GM19397 (cell line): ENCODE measurements around the gene ATP9A.
A peak's percentile ranks its signal among the peaks of the same experiment; 100 is the strongest.

ENCODE experiments used
- ATAC-seq: cut with Tn5 transposase; IDR thresholded peaks from one replicate; pipeline ENCODE4 v1.9.1; 2021; ENCODE audit warnings: mild to moderate bottlenecking, moderate library complexity; ENCODE audit not compliant: unreplicated experiment

Gene ATP9A

DNA sequence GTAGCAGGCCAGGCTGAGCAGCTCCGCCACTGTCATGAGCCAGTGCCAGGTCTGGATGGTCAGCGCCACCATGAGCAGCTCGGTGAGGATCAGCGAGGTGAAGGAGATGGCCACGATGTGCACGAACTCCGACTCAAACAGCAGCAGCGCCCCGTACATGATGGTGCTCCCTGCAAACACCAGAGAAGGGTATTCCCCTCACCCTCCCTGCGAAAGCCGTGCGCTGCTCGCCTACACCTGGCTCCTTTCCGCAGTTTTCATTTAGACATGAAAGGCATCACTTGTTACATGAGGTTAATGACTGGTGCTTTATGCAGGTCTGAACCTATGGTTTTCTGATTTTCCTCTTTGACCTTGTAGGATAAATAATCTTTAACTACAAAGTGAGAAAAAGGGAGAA is 163.3 kb downstream of the ATP9A start:
- ATAC-seq: no peak

DNA sequence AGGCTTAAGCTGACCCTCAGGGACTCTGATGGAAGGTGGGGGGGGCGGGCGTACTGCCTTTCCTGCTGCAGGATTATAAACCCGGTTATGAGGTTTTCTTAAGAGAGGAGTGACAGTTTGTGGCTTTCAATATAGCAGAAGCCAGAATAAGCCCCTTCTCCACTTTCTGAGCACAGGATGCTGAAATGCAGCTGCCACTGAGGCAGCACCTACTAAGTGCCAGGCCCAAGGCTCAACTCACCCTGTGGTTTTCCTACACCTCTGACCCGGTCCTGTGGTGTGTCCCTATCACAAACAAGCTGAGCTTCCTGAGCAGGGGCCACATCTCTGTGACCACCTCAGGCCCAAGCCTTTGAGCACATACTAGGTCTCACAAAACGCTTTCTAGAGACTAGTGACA is 166.1 kb downstream of the ATP9A start:
- ATAC-seq: no peak

- no peak for ATAC-seq
Measured at GRCh38 chr20:51600950-51601349, 167.2 kb downstream of the ATP9A start.

DNA sequence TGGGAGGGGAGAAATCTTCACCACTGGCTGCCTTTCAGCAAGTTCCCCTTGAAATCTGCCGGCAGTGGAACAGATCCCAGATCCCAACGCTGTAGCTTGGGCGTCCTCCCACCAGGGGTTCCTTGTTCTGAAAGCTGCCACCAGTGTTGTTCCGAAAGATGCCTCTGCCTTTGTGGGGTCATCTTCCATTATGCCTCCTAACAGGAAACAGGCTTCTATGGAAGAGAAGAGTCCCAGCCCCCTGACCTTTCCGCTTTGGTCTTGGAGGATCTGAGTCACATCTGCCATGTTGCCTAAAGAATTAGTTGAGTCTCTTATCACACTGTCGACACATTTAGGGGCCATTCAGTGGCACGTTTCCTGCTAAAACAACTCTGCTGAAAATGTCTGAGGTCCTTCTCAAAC is 168.2 kb downstream of the ATP9A start:
- ATAC-seq: no peak

- ATAC-seq: no peak
Measured at GRCh38 chr20:51598556-51598955, 169.6 kb downstream of the ATP9A start.

DNA sequence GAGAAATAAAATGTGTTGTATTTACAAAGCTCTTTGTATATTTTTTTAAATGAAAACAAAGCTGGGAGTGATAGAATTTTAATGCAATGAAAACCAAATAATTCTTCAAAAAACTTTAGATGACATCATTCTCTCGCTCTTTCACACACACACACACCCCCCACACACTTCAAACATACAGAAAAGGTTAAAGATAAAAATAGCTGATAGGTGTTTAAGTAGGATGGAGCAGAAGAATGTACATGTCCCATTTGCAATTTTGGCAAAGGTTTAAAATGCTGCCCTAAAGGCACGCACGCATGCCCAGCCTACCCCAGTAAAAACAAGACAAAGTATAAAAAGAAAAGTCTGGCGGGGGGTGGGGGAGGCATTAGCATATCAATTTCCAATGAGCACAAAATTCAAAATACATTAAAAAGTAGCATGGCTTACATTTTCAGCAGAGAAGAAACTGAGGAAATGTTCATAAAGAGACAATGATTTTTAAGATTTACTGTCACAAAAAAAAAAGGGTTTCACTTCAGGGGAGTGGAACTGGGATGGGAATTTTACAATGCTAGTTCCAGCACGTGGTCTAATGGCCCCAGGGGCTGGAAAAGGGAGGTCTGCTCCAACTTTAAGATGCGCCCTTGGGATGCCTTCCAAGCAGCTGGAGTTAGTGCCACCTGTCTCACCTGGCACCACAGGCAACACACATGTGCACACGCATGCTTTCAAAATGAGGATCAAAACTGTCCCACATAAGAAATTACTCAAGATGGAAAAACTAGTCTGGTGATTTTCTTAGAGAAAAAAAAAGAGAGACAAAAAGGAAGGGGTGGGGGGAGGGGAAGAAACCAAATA is 170.6 kb downstream of the ATP9A start:
- ATAC-seq: no peak

- ATAC-seq: no peak
Measured at GRCh38 chr20:51596668-51597388, 171.4 kb downstream of the ATP9A start.

DNA sequence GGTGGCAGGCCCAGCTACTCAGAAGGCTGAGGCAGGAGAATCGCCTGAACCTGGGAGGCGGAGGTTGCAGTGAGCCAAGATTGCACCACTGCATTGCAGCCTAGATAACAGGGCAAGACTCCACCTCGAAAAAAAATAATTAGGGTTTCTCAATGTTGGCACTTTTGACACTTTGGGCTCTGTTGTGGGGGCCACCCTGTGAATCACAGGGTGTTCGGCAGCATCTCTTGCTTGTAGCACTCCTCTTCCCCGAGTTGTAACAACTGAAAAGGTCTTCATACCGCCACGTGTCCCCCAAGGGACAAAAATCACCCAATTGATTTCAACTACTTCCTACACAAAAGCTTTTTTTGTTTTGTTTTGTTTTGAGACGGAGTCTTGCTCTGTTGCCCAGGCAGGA is 172.4 kb downstream of the ATP9A start:
- ATAC-seq: no peak

DNA sequence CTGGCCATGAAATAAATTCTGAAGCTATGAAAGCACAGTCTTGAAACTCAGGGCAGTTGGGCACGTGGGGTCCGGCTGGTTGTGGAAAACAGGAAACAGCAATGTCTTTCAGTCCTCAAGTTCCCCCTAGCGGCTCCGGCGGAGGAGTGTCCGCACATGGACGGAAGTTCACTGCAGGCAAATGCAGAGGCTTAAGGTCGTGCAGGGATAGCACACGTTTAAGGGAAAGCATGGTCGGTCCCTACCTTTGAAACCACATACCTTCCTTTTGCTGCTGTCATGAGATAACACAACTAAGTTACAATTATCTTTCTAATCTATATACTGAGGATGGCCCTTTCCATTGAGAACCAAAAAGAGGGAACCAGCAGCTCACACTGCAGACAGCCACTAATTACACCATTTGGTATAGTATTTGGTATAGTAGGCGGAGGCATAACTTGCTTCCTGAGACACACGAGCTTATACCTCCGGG is 173.1 kb downstream of the ATP9A start:
- ATAC-seq: peak; percentile 84

DNA sequence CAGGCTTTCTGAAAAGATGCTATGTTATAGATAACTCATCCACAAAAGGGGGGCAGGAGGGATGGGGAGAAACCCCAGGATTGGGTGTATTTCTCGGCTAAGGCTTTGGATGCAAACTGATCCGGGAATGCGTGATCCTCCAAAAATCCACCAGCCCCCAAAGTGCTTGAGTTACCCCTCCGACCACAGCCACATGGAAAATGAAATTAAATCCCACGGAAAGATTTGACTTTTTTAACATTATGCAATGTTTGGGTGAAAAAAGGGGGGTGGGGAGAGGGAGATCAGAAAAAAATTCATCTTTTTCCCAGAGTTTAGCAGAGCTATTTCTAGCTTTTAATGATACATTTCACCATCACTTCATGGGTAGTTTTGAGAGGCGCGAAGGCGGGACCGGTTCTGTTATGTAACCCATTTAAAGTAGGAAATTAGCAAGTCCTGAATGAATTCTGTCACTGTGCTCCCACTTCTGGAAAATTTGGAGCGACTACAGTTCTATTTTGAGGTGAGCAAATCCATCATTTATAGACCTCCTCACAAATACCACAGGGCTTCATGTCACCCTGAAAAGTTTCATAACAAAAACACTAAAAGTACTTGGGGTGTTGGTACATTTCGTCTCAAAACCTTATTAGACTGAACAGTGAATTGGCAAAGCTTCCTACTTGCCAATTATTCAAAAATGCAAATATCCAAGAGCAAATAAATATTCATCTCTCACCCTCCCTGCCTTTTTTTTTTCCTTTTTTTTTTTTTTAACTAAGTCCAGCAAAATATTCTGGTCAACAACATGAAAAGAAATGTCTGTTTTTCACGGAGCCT is 173.7 kb downstream of the ATP9A start:
- ATAC-seq: no peak

GRCh38 chr20:51593584-51593983 is 174.6 kb downstream of the ATP9A start:
- ATAC-seq: no peak

DNA sequence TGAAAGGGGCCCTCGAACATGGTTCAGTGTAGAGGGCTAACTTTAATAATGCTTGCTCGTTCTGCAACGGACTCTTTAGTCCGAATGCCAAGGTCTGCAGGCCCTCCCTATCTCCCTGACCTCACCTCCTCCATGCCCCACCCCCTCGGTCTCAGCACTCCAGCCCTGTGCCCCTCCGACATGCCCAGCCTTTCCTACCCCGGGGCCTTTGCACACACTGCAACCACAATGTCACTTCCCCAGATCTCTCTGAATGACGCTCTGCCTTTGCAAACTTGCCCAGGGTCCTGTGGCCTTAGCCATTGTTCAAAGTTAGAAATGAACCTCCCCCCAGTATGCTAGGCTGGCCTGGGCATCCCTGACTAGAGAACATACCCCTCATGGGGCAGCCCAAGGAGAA is 175.6 kb downstream of the ATP9A start:
- ATAC-seq: no peak

GRCh38 chr20:51591871-51592270 is 176.3 kb downstream of the ATP9A start:
- ATAC-seq: no peak

- no peak for ATAC-seq
Measured at GRCh38 chr20:51588762-51589161, 179.4 kb downstream of the ATP9A start.

DNA sequence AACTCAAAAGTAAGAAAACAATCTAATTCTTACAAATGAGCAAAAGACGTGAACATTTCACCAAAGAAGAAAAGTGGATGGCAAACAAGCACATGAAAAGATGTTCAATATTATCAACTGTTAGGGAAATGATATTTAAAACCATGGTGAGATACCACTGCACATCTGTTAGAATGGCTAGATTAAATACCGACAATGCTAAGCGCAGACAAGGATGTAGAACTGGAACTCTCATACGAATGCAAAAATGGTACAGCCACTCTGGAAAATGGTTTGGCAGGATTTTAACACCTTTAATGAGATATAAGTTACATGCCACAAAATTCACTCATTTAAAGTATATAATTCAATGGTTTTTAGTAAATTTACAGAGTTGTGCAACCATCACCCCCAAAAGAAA is 181.0 kb downstream of the ATP9A start:
- ATAC-seq: no peak

DNA sequence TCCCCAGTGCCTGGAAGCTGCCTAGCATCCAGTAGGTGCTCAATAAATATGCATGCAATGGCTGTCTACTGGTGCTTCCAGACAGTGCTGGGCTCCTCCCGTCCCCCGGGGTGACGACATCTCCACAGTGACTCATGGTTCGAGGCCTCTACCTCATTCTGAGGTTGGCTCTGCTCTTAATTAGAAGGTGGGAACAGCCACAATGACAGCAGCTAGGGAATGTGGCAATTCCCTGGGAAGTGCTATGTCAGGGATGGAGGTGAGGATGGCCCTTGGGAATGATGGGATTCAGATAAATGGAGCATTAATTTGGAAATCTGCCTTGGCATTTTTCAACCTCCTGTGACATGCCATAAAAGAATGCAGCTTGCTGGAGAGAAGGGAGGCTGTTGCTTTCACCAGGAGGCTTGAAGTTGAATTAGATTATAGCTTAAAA is 182.2 kb downstream of the ATP9A start:
- no peak for ATAC-seq

- ATAC-seq: no peak
Measured at GRCh38 chr20:51585148-51585547, 183.0 kb downstream of the ATP9A start.

GRCh38 chr20:51584737-51585136 is 183.5 kb downstream of the ATP9A start:
- ATAC-seq: no peak

GRCh38 chr20:51584116-51584515 is 184.1 kb downstream of the ATP9A start:
- ATAC-seq: no peak

- ATAC-seq: no peak
Measured at GRCh38 chr20:51583499-51583898, 184.7 kb downstream of the ATP9A start.

DNA sequence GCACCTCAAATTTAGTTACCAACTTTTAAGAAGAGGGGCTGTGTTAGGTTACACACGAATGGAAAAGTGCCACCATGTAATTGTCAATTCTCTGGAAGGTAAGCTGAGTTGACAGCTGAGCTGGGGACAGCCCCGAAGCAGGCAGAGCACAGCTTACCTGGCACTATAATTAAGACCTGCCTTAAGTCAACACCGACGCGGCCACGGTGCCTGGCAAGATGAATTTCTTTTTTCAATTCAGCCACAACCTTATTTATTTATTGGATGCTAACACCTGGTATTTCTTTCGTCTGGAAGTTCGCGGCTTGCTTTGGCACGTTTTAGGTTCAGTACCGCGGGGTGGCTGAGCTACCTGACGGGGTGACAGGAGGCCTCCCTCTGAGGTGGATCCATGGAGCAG is 185.1 kb downstream of the ATP9A start:
- no peak for ATAC-seq
